Left lung (tissue), 10 donors: ENCODE measurements around the gene CLMN. TPM values are rescaled to one million over a fixed set of nuclear protein-coding genes. Genes with fewer than 3 reads are reported as not detected.

Experiments used
- ATAC-seq: fragments of 200-7000 bp; cut with Tn5 transposase; one replicate; pipeline ENCODE4 v1.9.1; 2020; ENCODE audit warnings: moderate library complexity
- DNase-seq, 4 donors: peaks; one replicate each; pipeline ENCODE4 v3.0.0-alpha.2; 2013 to 2020
- H3K27ac ChIP-seq, 2 donors: fragments of 200-600 bp; sonication (generic) in 1 of 2; one replicate each; pipeline versions ENCODE4 v1.5.0 to v1.8.0; 2020 to 2021
- H3K27me3 ChIP-seq, 2 donors: fragments of 200-600 bp; sonication (generic) in 1 of 2; one replicate each; pipeline versions ENCODE4 v1.5.0 to v1.8.0; 2020 to 2021
- H3K36me3 ChIP-seq, 2 donors: fragments of 200-600 bp; sonication (generic) in 1 of 2; one replicate each; pipeline versions ENCODE4 v1.5.0 to v1.8.0; 2020 to 2021
- H3K4me1 ChIP-seq, 2 donors: fragments of 200-600 bp; one replicate each; pipeline ENCODE4 v1.8.0; 2021
- H3K4me3 ChIP-seq, 2 donors: fragments of 200-600 bp; sonication (generic) in 1 of 2; one replicate each; pipeline versions ENCODE4 v1.5.0 to v1.8.0; 2020 to 2021; ENCODE audit warnings: mild to moderate bottlenecking in 1 of 2
- H3K9me3 ChIP-seq, 2 donors: fragments of 200-600 bp; sonication (generic) in 1 of 2; one replicate each; pipeline versions ENCODE4 v1.5.0 to v1.8.0; 2020 to 2021
- CTCF ChIP-seq, 2 donors: fragments of 200-600 bp; sonication (generic) in 1 of 2; IDR thresholded peaks; one replicate each; pipeline versions ENCODE4 v1.5.0 to v1.8.0; 2021; ENCODE audit warnings: antibody characterized with exemption in 2 of 2
- intact Hi-C, 2 donors: fragments of 100-400 bp; cut with DNase I; formaldehyde crosslinking; loops; one replicate each; pipeline versions ENCODE4 v1.11.2 to v1.14.2; 2022
- polyA plus RNA-seq, 6 donors: library from polyadenylated mRNA; unstranded; fragments of 120-200 nt; gene quantifications; one replicate each; pipeline ENCODE4 v1.2.1, GENCODE V29; 2013; ENCODE audit not compliant: insufficient read length in 6 of 6
- total RNA-seq, 2 donors: library from RNA; stranded (reverse); fragmentation: NEBNext Ultra II Directional; extraction: Animal tissue kit (Norgen Biotek cat#: 25700); gene quantifications; one replicate each; pipeline ENCODE4 v1.2.1, GENCODE V29; 2021
- donor health status: DM: no; HTN: yes; CAD: no.
- donor health status: DM: no; HTN: no; CAD: no.

Gene CLMN
- total and polyA plus RNA-seq, 8 donors = 10.3 to 30.0 (median 12.6) TPM

- no peaks in the 10 kb centered on the region for H3K36me3 ChIP-seq
- H3K27me3 ChIP-seq = no peaks in the 10 kb centered on the region
- no peaks in the 10 kb centered on the region for H3K9me3 ChIP-seq
- DNase-seq (no peak), ATAC-seq (peak; percentile 52)
- no peak overlapping the region for H3K27ac ChIP-seq
- no peak for TF ChIP-seq CTCF (IDR thresholded peaks at IDR 0.05)
- no peak overlapping the region for H3K4me3 ChIP-seq
- H3K4me1 ChIP-seq = no peaks in the 10 kb centered on the region
- intact Hi-C loops = no loop called here
These were observed 85.9 kb downstream of the CLMN start for GRCh38 chr14:95233702-95234241.

GRCh38 chr14:95232894-95233584 lies 86.7 kb downstream of the CLMN start:
- DNase-seq = no peak
- TF ChIP-seq CTCF (IDR thresholded peaks at IDR 0.05) = no peak
- H3K27ac ChIP-seq = no peak overlapping the region
- intact Hi-C loops = no loop called here
- H3K36me3 ChIP-seq = no peaks in the 10 kb centered on the region
- no peaks in the 10 kb centered on the region for H3K4me1 ChIP-seq
- H3K27me3 ChIP-seq = no peaks in the 10 kb centered on the region
- ATAC-seq = no peak
- no peaks in the 10 kb centered on the region for H3K9me3 ChIP-seq
- H3K4me3 ChIP-seq = no peak overlapping the region

GRCh38 chr14:95231966-95232633 lies 87.6 kb downstream of the CLMN start:
- H3K9me3 ChIP-seq = no peaks in the 10 kb centered on the region
- intact Hi-C loops = no loop called here
- DNase-seq (no peak), ATAC-seq (no peak)
- no peaks in the 10 kb centered on the region for H3K36me3 ChIP-seq
- no peak overlapping the region for H3K4me3 ChIP-seq
- H3K27me3 ChIP-seq = no peaks in the 10 kb centered on the region
- H3K4me1 ChIP-seq = no peaks in the 10 kb centered on the region
- TF ChIP-seq CTCF (IDR thresholded peaks at IDR 0.05) = no peak
- no peak overlapping the region for H3K27ac ChIP-seq

- intact Hi-C loops = no loop called here
- H3K4me1 ChIP-seq = no peaks in the 10 kb centered on the region
- DNase-seq (no peak), ATAC-seq (no peak)
- no peaks in the 10 kb centered on the region for H3K27me3 ChIP-seq
- H3K9me3 ChIP-seq = no peaks in the 10 kb centered on the region
- no peak overlapping the region for H3K27ac ChIP-seq
- H3K36me3 ChIP-seq = no peaks in the 10 kb centered on the region
- TF ChIP-seq CTCF (IDR thresholded peaks at IDR 0.05) = no peak
- H3K4me3 ChIP-seq = no peak overlapping the region
These were observed 90.0 kb downstream of the CLMN start for GRCh38 chr14:95229749-95230148.

GRCh38 chr14:95228240-95228639 lies 91.5 kb downstream of the CLMN start:
- intact Hi-C loops = no loop called here
- ATAC-seq (no peak), DNase-seq (no peak)
- H3K9me3 ChIP-seq = no peaks in the 10 kb centered on the region
- no peak overlapping the region for H3K27ac ChIP-seq
- no peaks in the 10 kb centered on the region for H3K27me3 ChIP-seq
- H3K4me1 ChIP-seq = no peaks in the 10 kb centered on the region
- no peak for TF ChIP-seq CTCF (IDR thresholded peaks at IDR 0.05)
- H3K36me3 ChIP-seq = no peaks in the 10 kb centered on the region
- H3K4me3 ChIP-seq = no peak overlapping the region
